Measurements from ENCODE around the gene NMUR1.

DNA sequence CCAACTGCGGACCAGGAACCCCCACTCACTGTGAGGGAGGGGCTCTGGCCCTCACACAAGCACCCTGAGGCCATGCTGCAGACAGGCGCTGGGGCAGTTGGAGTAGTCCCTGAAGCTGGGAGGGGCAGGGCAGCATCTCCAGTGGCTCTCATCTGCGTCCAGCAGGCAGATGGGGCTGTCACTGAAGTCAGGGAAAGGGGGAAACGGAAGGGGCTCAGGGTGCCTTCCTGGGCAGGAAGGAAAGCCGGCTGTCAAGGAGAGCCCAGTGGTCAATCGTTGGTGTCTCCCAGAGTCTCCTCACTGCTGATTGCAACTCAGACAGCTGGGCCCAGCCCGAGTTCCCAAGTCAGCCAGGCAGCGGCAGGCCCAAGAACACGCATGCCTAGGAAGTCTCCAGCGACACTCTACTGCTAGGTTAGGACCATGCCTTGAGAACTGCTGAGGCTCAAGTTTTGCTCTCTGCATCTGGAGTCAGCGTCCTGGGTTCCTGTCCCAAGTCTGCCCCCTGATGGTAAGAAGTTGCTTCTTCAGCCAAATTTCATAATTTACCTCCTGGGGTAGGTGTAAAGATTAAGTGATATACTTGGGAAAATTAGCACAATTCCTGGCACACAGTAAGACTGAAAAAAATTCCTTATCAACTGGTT is 27.4 kb upstream of the NMUR1 start:
- TF ChIP-seq ZFP37 (tag by site-specific recombination; IDR thresholded peaks at IDR 0.05) (no peak), HOXD13 (CRISPR knock-in tag; IDR thresholded peaks at IDR 0.05; ENCODE audit: borderline replicate concordance) (no peak), ZNF76 (tag by site-specific recombination; IDR thresholded peaks at IDR 0.05; ENCODE audit: borderline replicate concordance, low read depth) (no peak), ZNF2 (tag by site-specific recombination; IDR thresholded peaks at IDR 0.05) (no peak), TCF7L2 (IDR thresholded peaks at IDR 0.05; ENCODE audit: borderline replicate concordance, low read depth, low read length) (no peak), ZNF350 (tag by site-specific recombination; IDR thresholded peaks at IDR 0.05) (no peak), YY2 (tag by site-specific recombination; IDR thresholded peaks at IDR 0.05) (no peak), ZNF701 (tag by site-specific recombination; IDR thresholded peaks at IDR 0.05) (no peak), ZBTB7A (tag by site-specific recombination; IDR thresholded peaks at IDR 0.05; ENCODE audit: low read depth) (no peak)
- TF ChIP-seq, protein P1, sequence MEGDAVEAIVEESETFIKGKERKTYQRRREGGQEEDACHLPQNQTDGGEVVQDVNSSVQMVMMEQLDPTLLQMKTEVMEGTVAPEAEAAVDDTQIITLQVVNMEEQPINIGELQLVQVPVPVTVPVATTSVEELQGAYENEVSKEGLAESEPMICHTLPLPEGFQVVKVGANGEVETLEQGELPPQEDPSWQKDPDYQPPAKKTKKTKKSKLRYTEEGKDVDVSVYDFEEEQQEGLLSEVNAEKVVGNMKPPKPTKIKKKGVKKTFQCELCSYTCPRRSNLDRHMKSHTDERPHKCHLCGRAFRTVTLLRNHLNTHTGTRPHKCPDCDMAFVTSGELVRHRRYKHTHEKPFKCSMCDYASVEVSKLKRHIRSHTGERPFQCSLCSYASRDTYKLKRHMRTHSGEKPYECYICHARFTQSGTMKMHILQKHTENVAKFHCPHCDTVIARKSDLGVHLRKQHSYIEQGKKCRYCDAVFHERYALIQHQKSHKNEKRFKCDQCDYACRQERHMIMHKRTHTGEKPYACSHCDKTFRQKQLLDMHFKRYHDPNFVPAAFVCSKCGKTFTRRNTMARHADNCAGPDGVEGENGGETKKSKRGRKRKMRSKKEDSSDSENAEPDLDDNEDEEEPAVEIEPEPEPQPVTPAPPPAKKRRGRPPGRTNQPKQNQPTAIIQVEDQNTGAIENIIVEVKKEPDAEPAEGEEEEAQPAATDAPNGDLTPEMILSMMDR (tag by site-specific recombination; IDR thresholded peaks at IDR 0.05) = no peak; the same call in 1 of the 2 replicates
- TF ChIP-seq, protein P2, sequence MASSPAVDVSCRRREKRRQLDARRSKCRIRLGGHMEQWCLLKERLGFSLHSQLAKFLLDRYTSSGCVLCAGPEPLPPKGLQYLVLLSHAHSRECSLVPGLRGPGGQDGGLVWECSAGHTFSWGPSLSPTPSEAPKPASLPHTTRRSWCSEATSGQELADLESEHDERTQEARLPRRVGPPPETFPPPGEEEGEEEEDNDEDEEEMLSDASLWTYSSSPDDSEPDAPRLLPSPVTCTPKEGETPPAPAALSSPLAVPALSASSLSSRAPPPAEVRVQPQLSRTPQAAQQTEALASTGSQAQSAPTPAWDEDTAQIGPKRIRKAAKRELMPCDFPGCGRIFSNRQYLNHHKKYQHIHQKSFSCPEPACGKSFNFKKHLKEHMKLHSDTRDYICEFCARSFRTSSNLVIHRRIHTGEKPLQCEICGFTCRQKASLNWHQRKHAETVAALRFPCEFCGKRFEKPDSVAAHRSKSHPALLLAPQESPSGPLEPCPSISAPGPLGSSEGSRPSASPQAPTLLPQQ (tag by site-specific recombination; IDR thresholded peaks at IDR 0.05) = no peak
- TF ChIP-seq, protein P3, sequence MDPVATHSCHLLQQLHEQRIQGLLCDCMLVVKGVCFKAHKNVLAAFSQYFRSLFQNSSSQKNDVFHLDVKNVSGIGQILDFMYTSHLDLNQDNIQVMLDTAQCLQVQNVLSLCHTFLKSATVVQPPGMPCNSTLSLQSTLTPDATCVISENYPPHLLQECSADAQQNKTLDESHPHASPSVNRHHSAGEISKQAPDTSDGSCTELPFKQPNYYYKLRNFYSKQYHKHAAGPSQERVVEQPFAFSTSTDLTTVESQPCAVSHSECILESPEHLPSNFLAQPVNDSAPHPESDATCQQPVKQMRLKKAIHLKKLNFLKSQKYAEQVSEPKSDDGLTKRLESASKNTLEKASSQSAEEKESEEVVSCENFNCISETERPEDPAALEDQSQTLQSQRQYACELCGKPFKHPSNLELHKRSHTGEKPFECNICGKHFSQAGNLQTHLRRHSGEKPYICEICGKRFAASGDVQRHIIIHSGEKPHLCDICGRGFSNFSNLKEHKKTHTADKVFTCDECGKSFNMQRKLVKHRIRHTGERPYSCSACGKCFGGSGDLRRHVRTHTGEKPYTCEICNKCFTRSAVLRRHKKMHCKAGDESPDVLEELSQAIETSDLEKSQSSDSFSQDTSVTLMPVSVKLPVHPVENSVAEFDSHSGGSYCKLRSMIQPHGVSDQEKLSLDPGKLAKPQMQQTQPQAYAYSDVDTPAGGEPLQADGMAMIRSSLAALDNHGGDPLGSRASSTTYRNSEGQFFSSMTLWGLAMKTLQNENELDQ (tag by site-specific recombination; IDR thresholded peaks at IDR 0.05; ENCODE audit: low read depth) = no peak
- TF ChIP-seq, protein P4, sequence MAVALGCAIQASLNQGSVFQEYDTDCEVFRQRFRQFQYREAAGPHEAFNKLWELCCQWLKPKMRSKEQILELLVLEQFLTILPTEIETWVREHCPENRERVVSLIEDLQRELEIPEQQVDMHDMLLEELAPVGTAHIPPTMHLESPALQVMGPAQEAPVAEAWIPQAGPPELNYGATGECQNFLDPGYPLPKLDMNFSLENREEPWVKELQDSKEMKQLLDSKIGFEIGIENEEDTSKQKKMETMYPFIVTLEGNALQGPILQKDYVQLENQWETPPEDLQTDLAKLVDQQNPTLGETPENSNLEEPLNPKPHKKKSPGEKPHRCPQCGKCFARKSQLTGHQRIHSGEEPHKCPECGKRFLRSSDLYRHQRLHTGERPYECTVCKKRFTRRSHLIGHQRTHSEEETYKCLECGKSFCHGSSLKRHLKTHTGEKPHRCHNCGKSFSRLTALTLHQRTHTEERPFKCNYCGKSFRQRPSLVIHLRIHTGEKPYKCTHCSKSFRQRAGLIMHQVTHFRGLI (tag by site-specific recombination; IDR thresholded peaks at IDR 0.05) = no peak
